Activated CD8-positive, alpha-beta T cell treated with anti-CD3 and anti-CD28 coated beads, Interleukin-2, amount 10 ng/mL, durations not matched to agents 7 days and 5 days (primary cell): ENCODE results near the gene HIRIP3. TPM values are rescaled to one million over a fixed set of nuclear protein-coding genes. Genes with fewer than 3 reads are reported as not detected.
"Not testable (repeated sequence)": the region's sequence is repeated elsewhere in the genome, so short reads cannot be mapped to it uniquely, and the experiment has no call there.

Source experiments
- ATAC-seq: fragments of 150-1000 bp; cut with Tn5 transposase; one replicate; pipeline ENCODE4 v1.10.0; 2021; ENCODE audit warnings: moderate library complexity
- CTCF ChIA-PET: fragments of 350-600 bp; sonication (Branson Sonifier 250); formaldehyde crosslinking; loops from one replicate; lab custom pipeline; 2021; ENCODE audit warnings: antibody characterized with exemption; lab: Charles Lee
- POLR2A ChIA-PET: fragments of 350-600 bp; sonication (Branson Sonifier 250); formaldehyde crosslinking; loops from one replicate; lab custom pipeline; 2021; ENCODE audit warnings: antibody characterized with exemption; lab: Charles Lee
- DNase-seq: peaks from one replicate; pipeline ENCODE4 v3.0.0-alpha.2; 2020
- H3K27ac Mint-ChIP-seq: one replicate; pipeline ENCODE4 v1.8.0; 2021; ENCODE audit warnings: mild to moderate bottlenecking, mixed read lengths
- H3K27me3 Mint-ChIP-seq: one replicate; pipeline ENCODE4 v1.8.0; 2021; ENCODE audit warnings: low read depth, mixed read lengths
- H3K36me3 Mint-ChIP-seq: one replicate; pipeline ENCODE4 v1.8.0; 2021; ENCODE audit warnings: low read depth, mixed read lengths
- H3K4me1 Mint-ChIP-seq: one replicate; pipeline ENCODE4 v1.8.0; 2021; ENCODE audit warnings: low read depth, mixed read lengths
- H3K4me3 Mint-ChIP-seq: one replicate; pipeline ENCODE4 v1.8.0; 2021; ENCODE audit warnings: mild to moderate bottlenecking, mixed read lengths
- H3K9me3 Mint-ChIP-seq: one replicate; pipeline ENCODE4 v1.8.0; 2022; ENCODE audit warnings: mixed read lengths; ENCODE audit not compliant: insufficient read depth
- total RNA-seq, 2 experiments: library from RNA; stranded (reverse); gene quantifications; one replicate each; pipeline ENCODE4 v1.2.3, GENCODE V29; 2021

The HIRIP3 gene
- total RNA-seq, 2 experiments from 2014 or later, result 46.4 to 47.3 TPM

DNA sequence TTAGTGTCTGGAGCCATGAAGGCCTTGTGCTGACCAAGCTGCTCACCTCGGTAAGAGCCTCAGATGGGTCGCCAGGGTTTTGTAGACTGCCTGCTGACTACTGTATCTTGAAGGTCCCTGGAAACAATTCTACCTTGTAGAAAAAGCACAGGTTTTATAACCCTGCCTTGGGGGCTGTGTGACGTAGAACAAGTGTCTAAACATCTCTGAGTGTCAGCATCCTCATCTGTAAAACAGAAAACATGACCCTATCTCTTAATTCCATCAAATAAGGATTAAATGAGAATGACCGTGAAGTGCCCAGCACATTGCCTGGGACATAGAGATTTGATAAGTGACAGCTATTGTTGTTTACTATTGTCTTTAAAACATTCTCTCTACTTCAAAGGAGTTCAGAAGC lies 27.2 kb downstream of the HIRIP3 start:
- Mint-ChIP-seq H3K4me3 (no peak overlapping the region), H3K36me3 (peaks cover 35% of the 10 kb centered on the region), H3K27ac (no peak overlapping the region), H3K9me3 (peaks cover 5% of the 10 kb centered on the region), H3K4me1 (peaks cover 12% of the 10 kb centered on the region), H3K27me3 (no peaks in the 10 kb centered on the region)
- no peak for ATAC-seq
- DNase-seq, result no peak
- POLR2A ChIA-PET, result interaction anchor here (1.0 kb wide), 1 partner anchor 141 kb away, joined by 4 read pairs; no protein-coding TSS in a partner anchor
- CTCF ChIA-PET, result no interaction called here

GRCh38 chr16:29963021-29963743 lies 32.2 kb downstream of the HIRIP3 start:
- no peaks in the 10 kb centered on the region for H3K9me3 Mint-ChIP-seq
- H3K4me3 Mint-ChIP-seq, result peak overlapping the region; percentile 82
- POLR2A ChIA-PET, result interaction anchor here (1.2 to 3.2 kb wide), 2 partner anchors 10 to 173 kb away, joined by 3 to 42 read pairs; partner anchors contain the start of genes KIF22 and TAOK2
- H3K4me1 Mint-ChIP-seq, result peaks cover 20% of the 10 kb centered on the region
- no peak for DNase-seq
- H3K36me3 Mint-ChIP-seq, result peaks cover 10% of the 10 kb centered on the region
- peak overlapping the region; percentile 84 for H3K27ac Mint-ChIP-seq
- ATAC-seq, result no peak
- CTCF ChIA-PET, result interaction anchor here (0.8 to 3.7 kb wide), 3 partner anchors 11 to 115 kb away, joined by 3 to 41 read pairs (median 16); partner anchors contain the start of genes KCTD13 and TAOK2
- no peaks in the 10 kb centered on the region for H3K27me3 Mint-ChIP-seq

DNA sequence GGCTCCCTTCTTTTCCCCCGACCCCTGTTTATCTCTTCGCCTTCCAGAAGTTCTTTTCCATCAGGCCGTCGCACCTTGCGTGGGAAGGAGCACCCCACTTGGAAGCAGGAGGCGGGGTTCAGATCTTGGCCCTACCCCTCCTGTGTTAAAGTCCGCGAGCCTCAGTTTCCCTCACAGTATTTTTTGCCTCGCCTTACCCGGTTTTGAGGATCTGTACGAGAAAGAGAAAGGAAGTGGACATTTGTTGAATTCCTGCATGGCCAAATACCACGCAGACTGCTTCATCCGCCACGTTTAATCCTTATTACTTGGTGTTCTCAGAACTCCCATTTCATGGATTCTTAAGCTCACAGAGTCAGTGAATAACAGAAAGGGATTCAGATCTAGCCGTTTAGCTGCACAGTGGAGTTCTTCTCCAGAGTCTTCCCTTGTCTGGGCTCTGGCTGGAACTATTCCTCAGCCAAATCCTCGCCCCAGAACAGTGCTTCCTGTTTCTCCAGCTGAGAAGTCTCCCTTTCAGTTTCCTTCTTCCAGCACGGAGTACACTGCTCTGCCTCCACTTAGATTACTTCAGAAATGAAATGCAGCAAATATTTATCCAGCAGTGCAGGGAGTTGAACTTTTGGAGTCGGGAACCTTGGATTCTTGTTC lies 32.9 kb downstream of the HIRIP3 start:
- Mint-ChIP-seq H3K4me3 (peak overlapping the region; percentile 82), H3K27me3 (no peaks in the 10 kb centered on the region), H3K4me1 (peaks cover 20% of the 10 kb centered on the region), H3K9me3 (no peaks in the 10 kb centered on the region), H3K27ac (peak overlapping the region; percentile 84), H3K36me3 (peaks cover 9% of the 10 kb centered on the region)
- DNase-seq (no peak), ATAC-seq (no peak)
- CTCF ChIA-PET, result interaction anchor here (0.8 to 3.7 kb wide), 11 partner anchors 12 to 114 kb away, joined by 3 to 41 read pairs (median 4); partner anchors contain the start of genes KCTD13 and TAOK2
- POLR2A ChIA-PET, result interaction anchor here (0.6 to 3.2 kb wide), 8 partner anchors 11 to 231 kb away, joined by 3 to 42 read pairs (median 4); partner anchors contain the start of genes HIRIP3, INO80E, KCTD13 and KIF22

- no peaks in the 10 kb centered on the region for H3K9me3 Mint-ChIP-seq
- POLR2A ChIA-PET, result interaction anchor here (0.6 to 3.2 kb wide), 12 partner anchors 11 to 261 kb away, joined by 3 to 42 read pairs (median 4); partner anchors contain the start of genes HIRIP3, INO80E, KCTD13 and TAOK2
- CTCF ChIA-PET, result interaction anchor here (0.8 to 3.7 kb wide), 13 partner anchors 10 to 113 kb away, joined by 3 to 41 read pairs (median 4); partner anchors contain the start of genes KCTD13 and TAOK2
- peaks cover 20% of the 10 kb centered on the region for H3K4me1 Mint-ChIP-seq
- peaks cover 9% of the 10 kb centered on the region for H3K36me3 Mint-ChIP-seq
- DNase-seq (peak; percentile 94), ATAC-seq (peak; percentile 95)
- peak within 1 kb of the TSS; percentile 84 for H3K27ac Mint-ChIP-seq
- H3K4me3 Mint-ChIP-seq, result peak within 1 kb of the TSS; percentile 82
- no peaks in the 10 kb centered on the region for H3K27me3 Mint-ChIP-seq
Observed at GRCh38 chr16:29961479-29962343, 33.7 kb downstream of the HIRIP3 start, which contains the start of gene TMEM219. TMEM219 (plus strand) TSS chr16:29962079; CDS start chr16:29963144, 1,065 bp downstream.

GRCh38 chr16:29961127-29961478 lies 34.3 kb downstream of the HIRIP3 start:
- DNase-seq, result no peak
- ChIA-PET CTCF (interaction anchor here (1.0 to 3.7 kb wide), 11 partner anchors 9 to 113 kb away, joined by 3 to 41 read pairs (median 4); partner anchors contain the start of genes KCTD13 and TAOK2), POLR2A (interaction anchor here (1.0 to 3.2 kb wide), 10 partner anchors 11 to 261 kb away, joined by 3 to 42 read pairs (median 4); partner anchors contain the start of genes HIRIP3, INO80E, KCTD13 and TAOK2)
- Mint-ChIP-seq H3K4me1 (peaks cover 20% of the 10 kb centered on the region), H3K27me3 (no peaks in the 10 kb centered on the region), H3K27ac (peak overlapping the region; percentile 83), H3K9me3 (no peaks in the 10 kb centered on the region), H3K36me3 (peaks cover 8% of the 10 kb centered on the region), H3K4me3 (peak overlapping the region; percentile 82)
- no peak for ATAC-seq

- POLR2A ChIA-PET, H3K36me3 Mint-ChIP-seq, CTCF ChIA-PET: not testable (repeated sequence)
Observed at GRCh38 chr16:29959821-29960220, 35.6 kb downstream of the HIRIP3 start.

DNA sequence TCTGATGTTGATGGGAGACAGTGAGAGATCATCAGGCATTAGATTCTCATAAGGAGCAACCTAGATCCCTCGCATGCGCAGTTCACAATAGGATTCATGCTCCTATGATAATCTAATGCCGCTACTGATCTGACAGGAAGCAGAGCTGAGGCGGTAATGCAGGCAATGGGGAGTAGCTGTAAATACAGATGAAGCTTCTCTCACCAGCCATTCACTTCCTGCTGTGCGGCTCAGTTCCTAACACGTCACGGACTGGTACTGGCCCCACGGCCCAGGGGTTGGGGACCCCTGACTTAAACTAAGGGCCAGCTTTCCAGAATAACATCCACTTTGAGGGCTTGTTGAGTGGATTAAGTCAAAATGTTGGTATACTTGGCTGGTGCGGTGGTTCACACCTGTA lies 36.1 kb downstream of the HIRIP3 start:
- POLR2A ChIA-PET, result interaction anchor here (0.6 kb wide), 1 partner anchor 14 kb away, joined by 3 read pairs; the partner anchor contains the start of gene TAOK2
- Mint-ChIP-seq H3K9me3 (no peaks in the 10 kb centered on the region), H3K27me3 (peaks cover 3% of the 10 kb centered on the region), H3K4me3 (no peak overlapping the region), H3K4me1 (peaks cover 20% of the 10 kb centered on the region), H3K36me3 (peaks cover 4% of the 10 kb centered on the region), H3K27ac (no peak overlapping the region)
- ATAC-seq (no peak), DNase-seq (no peak)
- CTCF ChIA-PET, result no interaction called here

More at GRCh38 chr16:29959821-29960220, 35.6 kb downstream of the HIRIP3 start:
- ATAC-seq, DNase-seq, H3K4me3 Mint-ChIP-seq, H3K27me3 Mint-ChIP-seq, H3K27ac Mint-ChIP-seq, H3K9me3 Mint-ChIP-seq: not testable (repeated sequence)
- H3K4me1 Mint-ChIP-seq, result peaks cover 20% of the 10 kb centered on the region

GRCh38 chr16:29958756-29959155 lies 36.7 kb downstream of the HIRIP3 start:
- CTCF ChIA-PET, result no interaction called here
- ATAC-seq (no peak), DNase-seq (no peak)
- H3K27me3 Mint-ChIP-seq, result peaks cover 3% of the 10 kb centered on the region
- no peaks in the 10 kb centered on the region for H3K9me3 Mint-ChIP-seq
- H3K27ac Mint-ChIP-seq, result no peak overlapping the region
- H3K4me3 Mint-ChIP-seq, result no peak overlapping the region
- H3K4me1 Mint-ChIP-seq, result peaks cover 20% of the 10 kb centered on the region
- peaks cover 4% of the 10 kb centered on the region for H3K36me3 Mint-ChIP-seq
- POLR2A ChIA-PET, result interaction anchor here (0.6 kb wide), 1 partner anchor 15 kb away, joined by 3 read pairs; the partner anchor contains the start of gene TAOK2

DNA sequence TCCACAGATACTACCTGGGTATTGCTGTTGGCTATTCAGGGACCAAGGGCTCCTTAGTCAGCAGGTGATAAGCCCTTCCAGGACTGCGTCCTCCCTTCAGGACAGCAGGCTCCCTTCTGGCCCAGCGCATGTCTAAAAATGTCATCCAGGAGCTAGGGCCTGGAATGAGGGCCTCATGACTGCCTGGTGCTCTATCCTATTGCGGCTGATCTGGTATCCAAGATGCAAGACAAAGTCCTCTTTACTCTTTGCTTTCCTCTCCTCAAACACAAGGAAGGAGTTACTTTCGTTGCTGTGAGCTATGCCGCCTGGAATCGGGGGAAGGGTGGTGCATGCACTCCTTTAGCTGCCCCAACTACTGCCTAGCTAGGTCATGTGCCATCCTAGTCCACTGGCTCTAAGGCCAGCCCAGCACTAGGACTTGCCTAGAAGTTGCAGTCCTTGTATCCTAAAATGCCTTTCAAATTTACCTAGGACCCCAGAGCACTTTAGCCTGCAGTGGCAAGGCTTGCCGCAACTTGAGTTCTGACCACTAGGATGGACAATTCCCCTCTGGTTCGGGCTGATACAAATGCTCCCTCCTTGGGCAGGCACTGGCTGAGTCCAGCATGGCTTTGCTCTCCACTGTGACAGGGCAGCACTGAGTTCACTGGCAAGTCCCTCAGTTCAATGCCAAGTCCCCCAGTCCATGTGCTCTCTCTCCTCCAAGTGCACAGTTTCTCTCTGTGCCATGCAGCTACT lies 43.6 kb downstream of the HIRIP3 start:
- H3K27me3 Mint-ChIP-seq, result peaks cover 10% of the 10 kb centered on the region
- CTCF ChIA-PET, result interaction anchor here (1.0 kb wide), 1 partner anchor 9 kb away, joined by 3 read pairs; no protein-coding TSS in a partner anchor
- no peak overlapping the region for H3K4me3 Mint-ChIP-seq
- no peaks in the 10 kb centered on the region for H3K4me1 Mint-ChIP-seq
- ATAC-seq (no peak), DNase-seq (no peak)
- H3K9me3 Mint-ChIP-seq, result peaks cover 4% of the 10 kb centered on the region
- no peak overlapping the region for H3K27ac Mint-ChIP-seq
- H3K36me3 Mint-ChIP-seq, result no peaks in the 10 kb centered on the region
- POLR2A ChIA-PET, result interaction anchor here (0.7 kb wide), 1 partner anchor 26 kb away, joined by 3 read pairs; the partner anchor contains the start of gene KCTD13
